GM13977 (cell line): ENCODE measurements around the gene RNASEH2B.
A peak's percentile ranks its signal among the peaks of the same experiment; 100 is the strongest.

Experiments
- DNase-seq: peaks from one replicate; pipeline ENCODE4 v3.0.0; 2012; ENCODE audit warnings: low spot score
- in situ Hi-C: fragments of 300-500 bp; cut with MboI; formaldehyde crosslinking; loops from one replicate; pipeline ENCODE4 v1.12.0; 2022; ENCODE audit warnings: low sequenced_read_pairs, low pct_unique_long_range_greater_than_20kb, mixed read lengths, inconsistent platforms; ENCODE audit not compliant: unreplicated experiment
- TF ChIP-seq, protein P1 (sequence below): IDR thresholded peaks from 2 replicates; pipeline ENCODE4 v1.5.1; 2012; ENCODE audit warnings: mild to moderate bottlenecking, control low read depth; ENCODE audit not compliant: insufficient read depth; ENCODE audit errors: extremely low read depth, missing control alignments

RNASEH2B gene

DNA sequence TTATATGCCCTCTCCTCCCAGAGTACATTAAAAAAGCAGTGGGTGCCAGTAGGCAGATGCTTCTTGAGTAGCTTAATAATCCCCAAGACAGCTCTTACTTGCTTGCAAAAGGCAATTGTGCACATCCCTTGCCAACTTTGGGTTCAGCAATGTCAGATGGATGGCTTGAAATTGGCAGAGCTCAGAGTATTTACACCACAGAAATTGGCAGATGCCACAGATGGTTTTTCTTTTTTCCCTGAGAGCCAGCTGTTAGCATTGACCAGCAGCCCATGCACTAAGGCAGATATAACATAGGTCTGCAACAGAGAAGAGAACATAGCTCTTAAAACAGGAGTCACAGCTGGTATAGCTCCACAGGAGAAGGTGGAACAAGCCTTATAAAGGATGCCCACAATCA lies 18.4 kb upstream of the RNASEH2B start:
- DNase-seq, result no peak
- in situ Hi-C loops, result no loop called here
- TF ChIP-seq, protein P1, sequence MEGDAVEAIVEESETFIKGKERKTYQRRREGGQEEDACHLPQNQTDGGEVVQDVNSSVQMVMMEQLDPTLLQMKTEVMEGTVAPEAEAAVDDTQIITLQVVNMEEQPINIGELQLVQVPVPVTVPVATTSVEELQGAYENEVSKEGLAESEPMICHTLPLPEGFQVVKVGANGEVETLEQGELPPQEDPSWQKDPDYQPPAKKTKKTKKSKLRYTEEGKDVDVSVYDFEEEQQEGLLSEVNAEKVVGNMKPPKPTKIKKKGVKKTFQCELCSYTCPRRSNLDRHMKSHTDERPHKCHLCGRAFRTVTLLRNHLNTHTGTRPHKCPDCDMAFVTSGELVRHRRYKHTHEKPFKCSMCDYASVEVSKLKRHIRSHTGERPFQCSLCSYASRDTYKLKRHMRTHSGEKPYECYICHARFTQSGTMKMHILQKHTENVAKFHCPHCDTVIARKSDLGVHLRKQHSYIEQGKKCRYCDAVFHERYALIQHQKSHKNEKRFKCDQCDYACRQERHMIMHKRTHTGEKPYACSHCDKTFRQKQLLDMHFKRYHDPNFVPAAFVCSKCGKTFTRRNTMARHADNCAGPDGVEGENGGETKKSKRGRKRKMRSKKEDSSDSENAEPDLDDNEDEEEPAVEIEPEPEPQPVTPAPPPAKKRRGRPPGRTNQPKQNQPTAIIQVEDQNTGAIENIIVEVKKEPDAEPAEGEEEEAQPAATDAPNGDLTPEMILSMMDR, result no peak

DNA sequence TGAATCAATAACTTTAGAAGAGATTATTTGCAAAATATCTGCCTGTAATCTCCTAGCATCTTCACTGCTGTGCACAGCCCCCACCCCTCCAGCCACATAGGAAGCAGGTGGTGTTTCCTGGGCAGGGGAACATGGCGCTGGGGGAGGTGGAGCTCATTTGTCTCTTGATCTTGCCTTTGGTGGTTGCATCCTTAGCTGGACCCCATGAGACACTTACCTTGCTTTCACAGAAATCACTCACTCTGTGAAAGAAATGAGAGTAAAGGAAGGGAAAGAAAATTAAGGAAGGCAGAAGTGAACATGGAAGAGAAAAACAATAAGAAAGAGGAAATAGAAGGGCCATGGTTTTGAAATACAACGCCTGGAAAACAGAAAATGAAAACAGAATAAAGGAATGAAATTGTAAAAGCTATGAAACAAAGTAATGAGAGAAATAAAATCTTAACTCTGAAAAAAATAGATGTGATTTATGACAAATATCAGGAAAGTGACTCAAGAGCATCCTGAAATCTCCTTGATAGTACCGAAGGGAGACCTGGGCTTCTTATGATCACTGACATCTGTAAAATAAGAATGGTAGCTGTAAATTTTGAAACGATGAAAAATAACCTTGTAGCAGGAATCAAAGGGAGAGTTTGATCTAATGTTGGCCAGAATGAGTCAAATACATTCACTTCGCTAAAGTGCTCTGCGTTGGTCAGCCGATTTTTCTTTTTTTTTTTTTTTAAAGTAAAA lies 17.2 kb upstream of the RNASEH2B start:
- in situ Hi-C loops, result no loop called here
- TF ChIP-seq, protein P1, result no peak
- DNase-seq, result no peak

DNA sequence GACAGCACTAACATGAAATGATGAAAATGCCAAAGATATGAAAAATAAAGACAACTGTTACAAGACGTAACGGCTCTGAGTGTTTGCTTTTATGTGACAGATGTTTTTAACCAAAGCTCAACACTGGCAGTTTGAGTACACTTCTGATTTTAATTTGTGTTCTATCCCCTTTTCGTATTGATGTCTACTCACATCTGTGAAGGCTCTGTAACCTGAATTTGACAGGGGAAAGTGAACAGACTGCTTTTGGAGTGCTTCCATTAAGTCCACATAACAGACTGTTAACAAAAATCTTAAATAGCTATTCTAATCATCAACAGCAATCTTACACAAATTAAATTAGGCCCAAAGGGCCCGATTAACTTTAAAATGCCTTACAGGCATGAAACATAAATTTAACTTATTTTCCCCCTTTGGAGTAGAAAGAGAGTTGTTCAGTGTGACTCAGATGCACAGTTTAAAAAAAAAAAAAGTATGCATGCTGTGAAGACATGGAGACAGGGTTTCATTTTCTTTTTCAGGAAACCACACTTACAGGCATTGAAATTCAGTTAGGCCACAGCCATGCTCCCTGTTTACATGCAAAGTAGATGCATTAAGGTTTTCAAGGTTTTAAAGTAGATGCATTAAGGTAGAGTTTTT lies 16.3 kb upstream of the RNASEH2B start:
- in situ Hi-C loops, result no loop called here
- TF ChIP-seq, protein P1, result no peak
- peak; percentile 51 for DNase-seq

DNA sequence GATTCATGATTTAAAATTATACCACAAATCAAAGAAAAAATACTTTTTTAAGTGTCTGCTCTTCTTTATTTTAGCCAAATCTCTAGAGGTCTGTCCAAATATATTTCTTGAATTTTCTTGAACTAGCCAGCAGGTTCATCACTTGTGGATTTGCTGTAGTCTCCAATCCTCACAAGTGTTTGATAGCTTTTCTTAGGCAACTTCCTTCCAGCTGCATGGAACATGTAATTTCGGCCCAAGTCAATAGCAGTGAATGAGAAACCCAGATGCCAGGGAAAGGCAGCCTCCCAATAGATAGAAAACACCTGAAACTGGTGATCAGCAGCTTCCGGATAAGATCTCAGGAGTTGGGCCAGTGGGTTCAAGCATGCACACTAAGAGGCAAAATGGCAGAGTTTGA lies 15.6 kb upstream of the RNASEH2B start:
- in situ Hi-C loops, result no loop called here
- TF ChIP-seq, protein P1, result no peak
- no peak for DNase-seq

DNA sequence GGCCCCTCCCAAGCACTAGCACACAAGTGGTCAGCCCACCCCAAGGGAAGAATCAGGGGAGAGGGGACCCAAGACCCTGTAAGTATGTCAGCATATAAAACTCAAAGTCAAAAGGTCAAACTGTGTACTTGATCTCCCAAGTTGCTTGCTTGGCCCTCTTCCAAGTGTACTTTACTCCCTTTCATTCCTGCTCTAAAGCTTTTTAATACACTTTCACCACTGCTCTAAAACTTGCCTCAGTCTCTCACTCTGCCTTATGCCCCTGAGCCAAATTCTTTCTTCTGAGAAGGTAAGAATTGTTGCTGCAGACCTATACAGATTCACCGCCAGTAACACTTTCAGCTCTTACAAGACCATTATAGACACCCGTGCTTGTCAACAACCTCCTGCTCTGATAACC lies 15.1 kb upstream of the RNASEH2B start:
- TF ChIP-seq, protein P1, result no peak
- in situ Hi-C loops, result no loop called here
- DNase-seq, result no peak

DNA sequence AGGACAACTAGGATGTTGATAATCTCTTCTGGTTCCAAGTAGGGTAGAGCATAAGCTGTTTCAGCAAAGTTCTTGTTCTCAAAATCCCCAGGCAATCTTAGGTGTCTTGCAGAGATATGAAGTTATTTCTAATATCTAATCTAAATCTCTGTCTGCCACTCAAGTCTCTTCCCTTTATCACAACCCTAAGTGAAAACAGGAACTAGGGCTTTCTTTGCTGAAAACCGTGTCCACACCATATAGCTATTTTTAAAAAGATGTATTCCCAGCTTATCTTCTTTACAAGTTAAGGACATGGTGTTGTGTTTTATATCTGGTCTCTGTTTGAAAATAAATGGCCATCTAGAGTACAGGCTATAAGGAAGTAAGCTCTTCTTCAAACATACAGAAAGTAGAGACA lies 11.3 kb upstream of the RNASEH2B start:
- in situ Hi-C loops, result no loop called here
- TF ChIP-seq, protein P1, result no peak
- DNase-seq, result no peak
